Activated T-cell treated with anti-CD3 and anti-CD28 coated beads for 24 hours (primary cell): ENCODE data around the gene ATF2.
"Not testable (repeated sequence)": the region's sequence is repeated elsewhere in the genome, so short reads cannot be mapped to it uniquely, and the experiment has no call there.

Source experiments
- DNase-seq: peaks from one replicate; pipeline ENCODE4 v3.0.0-alpha.2; 2020; ENCODE audit warnings: low read depth

Gene ATF2

DNA sequence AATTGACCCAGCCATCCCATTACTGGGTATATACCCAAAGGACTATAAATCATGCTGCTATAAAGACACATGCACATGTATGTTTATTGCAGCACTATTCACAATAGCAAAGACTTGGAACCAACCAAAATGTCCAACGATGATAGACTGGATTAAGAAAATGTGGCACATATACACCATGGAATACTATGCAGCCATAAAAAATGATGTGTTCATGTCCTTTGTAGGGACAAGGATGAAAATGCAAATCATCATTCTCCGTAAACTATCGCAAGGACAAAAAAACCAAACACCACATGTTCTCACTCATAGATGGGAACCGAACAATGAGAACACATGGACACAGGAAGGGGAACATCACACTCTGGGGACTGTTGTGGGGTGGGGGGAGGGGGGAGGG lies 83.9 kb downstream of the ATF2 start:
- not testable (repeated sequence) for DNase-seq

DNA sequence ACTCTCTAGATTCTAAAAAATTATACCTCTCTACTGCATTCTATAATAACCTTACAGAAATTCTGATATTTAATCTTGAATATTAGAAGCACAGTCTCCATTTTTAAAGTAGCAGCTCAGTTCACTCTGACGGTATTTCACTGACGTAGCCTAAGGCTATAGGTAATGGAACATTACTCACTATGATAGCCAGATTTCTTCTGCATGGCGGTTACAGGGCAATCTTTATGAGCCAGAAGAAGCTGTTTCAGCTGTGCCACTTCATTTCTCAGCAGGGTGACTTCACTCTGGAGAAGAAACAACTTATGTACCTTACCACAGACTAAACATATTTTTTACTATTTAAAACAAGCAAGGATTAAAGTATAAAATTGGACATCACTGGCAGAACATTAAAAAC lies 87.5 kb downstream of the ATF2 start:
- no peak for DNase-seq

GRCh38 chr2:175076272-175076671 lies 91.7 kb downstream of the ATF2 start:
- DNase-seq: no peak

DNA sequence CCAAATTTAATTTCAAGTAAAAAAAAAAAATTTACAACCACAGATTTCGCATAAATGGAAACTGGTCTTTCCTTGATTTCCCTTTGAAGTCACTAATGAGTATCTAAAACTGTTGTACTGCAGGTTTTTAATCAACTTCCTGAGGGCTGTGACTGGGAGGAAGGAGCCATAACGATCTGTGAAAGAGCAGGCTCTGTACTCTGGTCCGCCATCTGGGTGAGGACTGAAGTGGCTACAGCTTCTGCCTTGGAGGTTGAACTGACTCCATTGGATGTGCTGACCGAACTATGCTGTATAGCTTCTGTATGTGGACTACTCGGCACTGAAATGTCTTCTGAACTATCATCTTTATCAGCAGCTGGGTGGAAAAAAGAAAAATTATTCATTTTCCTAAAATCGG lies 93.5 kb downstream of the ATF2 start:
- DNase-seq: no peak

DNA sequence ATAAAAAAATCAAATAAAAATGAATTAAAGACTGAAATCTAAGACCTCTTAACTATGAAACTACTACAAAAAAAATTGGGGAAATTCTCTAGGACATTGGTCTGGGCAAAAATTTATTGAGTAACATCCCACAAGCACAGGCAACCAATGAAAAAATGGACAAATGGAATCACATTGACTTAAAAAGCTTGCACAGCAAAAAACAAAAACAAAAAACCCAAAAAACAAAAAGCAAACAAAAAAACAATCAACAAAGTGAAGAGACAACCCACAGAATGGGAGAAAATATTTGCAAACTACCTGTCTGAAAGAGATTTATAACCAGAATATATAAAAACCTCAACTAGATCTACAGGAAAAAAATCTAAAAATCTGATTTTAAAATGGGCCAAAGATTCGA lies 99.5 kb downstream of the ATF2 start:
- no peak for DNase-seq

- no peak for DNase-seq
Observed at GRCh38 chr2:175066411-175066810, 101.6 kb downstream of the ATF2 start.

GRCh38 chr2:175064797-175065196 lies 103.2 kb downstream of the ATF2 start:
- no peak for DNase-seq

DNA sequence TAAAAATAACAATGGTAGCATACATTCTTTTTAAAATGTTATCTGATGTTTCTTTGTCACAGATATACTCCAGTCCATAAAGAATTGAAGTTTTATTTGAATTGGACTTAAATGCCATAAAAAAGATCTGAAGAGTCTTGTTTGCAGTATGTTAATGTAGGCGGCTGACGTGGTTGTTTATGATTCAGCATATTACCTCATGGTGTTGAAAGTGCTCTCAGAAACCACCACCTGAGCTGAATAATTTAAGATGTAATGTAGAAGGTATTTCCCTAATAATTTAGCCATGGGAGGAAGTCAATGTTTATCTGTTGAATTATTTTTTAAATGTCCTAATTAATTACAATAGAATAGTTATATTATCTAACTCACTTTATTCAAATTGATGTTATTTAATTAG lies 104.3 kb downstream of the ATF2 start:
- no peak for DNase-seq

DNA sequence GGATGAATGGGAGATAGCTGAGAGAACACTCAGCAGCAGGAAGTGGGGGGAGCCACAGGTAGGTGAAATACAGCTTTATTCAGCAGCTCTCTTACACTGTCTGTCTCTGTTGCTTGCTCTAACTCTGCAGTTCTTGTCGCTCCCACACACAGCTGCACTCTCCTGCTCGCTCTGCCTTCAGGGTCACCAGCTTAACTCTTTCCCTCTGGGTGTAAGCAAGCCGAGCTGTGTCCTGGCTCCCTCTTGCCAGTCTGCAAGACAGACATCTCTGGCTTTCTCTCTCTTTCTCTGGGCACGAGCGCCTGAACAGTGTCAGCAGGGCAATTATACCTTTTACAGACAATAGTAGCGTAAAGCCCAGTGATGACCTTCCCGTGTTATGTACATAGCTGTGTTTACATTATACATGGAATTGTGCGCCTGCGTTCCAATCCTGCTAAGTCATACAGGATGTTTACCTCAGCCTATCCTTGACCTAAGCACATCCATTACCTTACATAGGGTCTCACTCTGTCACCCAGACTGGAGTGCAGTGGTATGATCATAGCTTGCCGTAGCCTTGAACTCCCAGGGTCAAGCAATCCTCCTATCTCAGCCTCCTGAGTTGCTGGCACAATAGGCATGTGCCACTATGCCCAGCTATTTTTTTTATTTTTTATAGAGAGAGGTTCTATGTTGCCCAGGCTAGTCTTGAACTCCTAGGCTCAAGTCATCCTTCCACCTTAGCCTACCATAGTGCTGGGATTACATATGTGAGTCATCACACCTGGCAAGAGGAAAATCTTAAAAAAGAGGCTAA lies 105.0 kb downstream of the ATF2 start:
- DNase-seq: no peak

DNA sequence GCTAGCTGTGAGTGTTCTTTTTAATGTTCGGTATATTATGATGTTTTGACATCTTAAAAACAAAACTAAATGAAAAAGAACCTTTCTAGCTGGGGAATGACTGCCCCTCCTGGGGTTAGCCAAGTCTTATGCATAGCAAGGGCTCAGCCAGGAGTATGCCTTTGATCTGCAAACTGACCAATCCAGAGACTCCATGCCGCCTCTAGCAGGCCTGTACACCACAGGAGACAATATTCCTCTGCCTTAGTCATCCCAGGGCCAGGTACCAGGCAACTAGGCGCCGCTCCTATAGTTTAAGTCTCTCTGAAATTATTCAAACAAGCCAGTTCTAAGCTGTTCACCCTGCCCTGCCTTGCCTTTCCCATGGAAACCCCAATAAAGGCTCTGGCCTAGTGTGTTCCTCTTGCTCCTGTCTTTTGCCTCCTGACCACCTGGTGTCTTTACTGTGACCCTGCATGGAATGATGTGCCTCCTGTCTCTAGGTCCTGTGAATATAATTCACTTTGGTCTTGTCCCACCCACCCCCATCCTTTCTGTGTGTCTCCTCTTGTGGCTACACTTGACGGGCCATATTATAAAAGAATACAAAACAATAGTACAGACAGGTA lies 110.8 kb downstream of the ATF2 start:
- DNase-seq: no peak

DNA sequence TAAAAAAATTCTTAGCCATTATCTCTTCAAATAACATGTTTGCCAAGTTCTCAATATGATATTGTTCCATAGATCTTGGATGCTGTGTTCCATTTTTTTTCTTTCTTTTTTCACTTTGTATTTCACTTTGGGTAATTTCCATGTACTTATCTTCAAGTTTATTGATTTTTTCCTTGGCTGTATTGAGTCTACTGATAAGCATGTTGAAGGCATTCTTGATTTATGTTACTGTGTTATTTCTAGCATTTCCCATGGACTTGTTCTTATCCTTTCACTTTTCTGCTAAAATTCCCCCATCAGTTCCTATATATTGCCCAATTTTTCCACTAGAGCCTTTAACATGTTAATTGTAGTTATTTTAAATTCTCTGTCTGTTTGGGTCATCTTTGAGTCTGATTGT lies 112.0 kb downstream of the ATF2 start:
- no peak for DNase-seq

DNA sequence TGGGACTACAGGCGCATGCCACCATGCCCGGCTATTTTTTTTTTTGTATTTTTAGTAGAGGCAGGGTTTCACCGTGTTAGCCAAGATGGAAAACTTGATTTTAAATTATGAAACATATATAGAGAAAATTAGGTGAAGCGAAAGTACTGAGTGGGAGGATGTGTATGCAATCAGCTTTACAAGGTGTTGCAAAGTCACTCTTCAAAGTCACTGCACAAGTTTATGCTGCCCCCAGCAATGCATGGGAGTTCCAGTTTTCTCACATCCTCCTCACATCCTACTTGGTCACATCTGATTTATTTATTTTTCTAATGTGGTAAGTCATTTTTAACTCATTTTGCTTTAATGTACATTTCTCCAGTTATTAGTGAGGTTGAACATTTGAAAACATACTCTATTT lies 113.7 kb downstream of the ATF2 start:
- DNase-seq: no peak

- no peak for DNase-seq
Observed at GRCh38 chr2:175049661-175050060, 118.3 kb downstream of the ATF2 start.

GRCh38 chr2:175048275-175048674 lies 119.7 kb downstream of the ATF2 start:
- DNase-seq: no peak

DNA sequence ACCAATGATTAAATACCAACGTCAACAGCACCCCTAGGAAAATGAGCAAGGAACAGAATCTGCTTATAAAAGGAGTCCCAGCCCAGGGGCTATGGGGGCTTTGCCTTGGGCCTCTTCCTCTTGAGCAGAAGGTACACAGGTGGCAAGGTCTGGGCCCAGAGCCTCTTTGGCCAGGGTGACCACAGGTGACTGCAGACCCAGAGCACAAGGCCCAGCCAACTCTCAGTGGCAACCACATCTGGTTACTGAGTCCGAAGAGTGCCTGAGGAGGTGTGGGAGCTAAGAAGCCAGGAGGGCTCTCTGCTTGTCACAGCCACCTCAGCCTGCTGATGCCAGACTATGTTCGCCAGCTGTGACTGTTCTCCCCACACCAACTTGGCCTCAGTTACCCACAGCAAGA lies 128.5 kb downstream of the ATF2 start:
- no peak for DNase-seq

DNA sequence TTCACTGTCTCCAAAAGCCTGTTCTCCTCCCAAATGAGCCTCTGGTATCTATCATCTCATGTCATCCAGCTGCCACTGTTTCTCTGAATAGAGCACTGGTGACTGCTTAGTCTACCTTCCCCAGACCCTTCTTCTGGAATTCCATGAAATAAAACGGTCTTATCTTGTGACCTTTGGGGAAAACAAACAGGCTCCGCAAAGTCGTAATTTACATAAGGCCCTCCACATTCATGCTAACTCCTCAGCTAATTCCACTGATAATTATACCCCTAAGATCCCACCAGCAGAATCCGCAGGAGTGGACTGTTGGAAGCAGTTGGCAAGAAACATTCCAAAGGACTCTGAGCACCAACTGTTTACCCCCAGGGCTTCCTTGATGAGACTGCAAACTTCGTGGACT lies 129.0 kb downstream of the ATF2 start:
- DNase-seq: no peak

GRCh38 chr2:175037941-175038340 lies 130.1 kb downstream of the ATF2 start:
- no peak for DNase-seq

DNA sequence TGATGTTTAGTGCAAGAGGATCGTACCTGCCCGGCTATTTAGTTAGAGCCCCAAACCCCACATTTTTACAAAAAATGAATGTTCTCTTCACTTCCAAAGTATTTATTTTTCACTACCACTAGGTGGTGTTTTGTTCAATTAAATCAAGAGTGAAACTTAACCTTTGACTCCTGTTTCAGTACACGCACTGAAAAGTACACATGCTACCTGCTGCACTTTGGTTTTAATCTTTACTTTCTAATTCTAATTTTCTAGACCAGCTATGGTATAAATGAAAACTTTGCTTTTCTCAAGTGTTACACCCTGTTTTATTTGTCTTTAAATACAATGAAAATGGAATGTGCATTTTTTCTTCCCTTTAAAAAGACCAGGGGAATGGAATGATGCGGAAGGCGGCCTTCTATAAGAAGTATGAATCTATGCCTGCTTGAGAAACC lies 131.4 kb downstream of the ATF2 start:
- DNase-seq: no peak

DNA sequence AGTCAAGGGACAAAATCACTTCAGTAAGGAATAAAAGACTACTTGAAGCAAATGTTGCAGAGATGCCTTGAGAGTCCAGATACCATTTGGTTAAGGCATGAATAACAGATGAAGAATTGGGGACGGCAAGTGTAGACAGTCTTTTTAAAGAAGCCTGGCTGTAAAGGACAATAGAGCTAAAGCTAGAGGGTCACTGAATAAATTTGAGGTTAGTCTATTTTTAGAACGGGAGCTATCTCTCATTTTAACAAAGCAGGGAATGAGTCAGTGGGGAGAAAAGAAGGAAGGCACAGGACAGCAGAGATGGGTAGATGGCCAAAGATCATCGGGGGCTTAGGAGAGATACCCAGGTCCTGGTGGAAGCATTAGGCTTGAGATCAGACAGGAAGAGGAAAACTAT lies 132.2 kb downstream of the ATF2 start:
- no peak for DNase-seq

- DNase-seq: no peak
Observed at GRCh38 chr2:175034716-175035115, 133.3 kb downstream of the ATF2 start.

GRCh38 chr2:175030380-175031271 lies 137.4 kb downstream of the ATF2 start:
- no peak for DNase-seq

DNA sequence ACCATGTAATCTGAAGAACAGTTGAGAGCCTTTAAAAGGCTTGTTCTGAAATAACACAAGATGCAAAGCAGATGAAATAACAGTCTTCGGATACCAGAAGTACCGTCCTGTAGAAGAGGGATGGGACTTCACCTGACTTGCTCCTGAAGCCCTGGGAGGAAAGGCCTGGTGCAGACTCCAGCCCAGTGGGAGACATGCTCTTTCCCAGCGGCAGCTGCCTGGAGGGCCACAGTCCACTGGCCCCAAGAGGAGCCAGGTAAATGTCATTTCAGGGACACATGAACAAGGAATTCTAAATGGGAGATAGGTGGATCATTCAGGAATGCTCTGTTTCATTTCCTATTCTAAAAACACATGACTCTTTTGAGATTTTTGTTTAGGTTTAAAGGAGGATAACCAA lies 140.2 kb downstream of the ATF2 start:
- DNase-seq: no peak

DNA sequence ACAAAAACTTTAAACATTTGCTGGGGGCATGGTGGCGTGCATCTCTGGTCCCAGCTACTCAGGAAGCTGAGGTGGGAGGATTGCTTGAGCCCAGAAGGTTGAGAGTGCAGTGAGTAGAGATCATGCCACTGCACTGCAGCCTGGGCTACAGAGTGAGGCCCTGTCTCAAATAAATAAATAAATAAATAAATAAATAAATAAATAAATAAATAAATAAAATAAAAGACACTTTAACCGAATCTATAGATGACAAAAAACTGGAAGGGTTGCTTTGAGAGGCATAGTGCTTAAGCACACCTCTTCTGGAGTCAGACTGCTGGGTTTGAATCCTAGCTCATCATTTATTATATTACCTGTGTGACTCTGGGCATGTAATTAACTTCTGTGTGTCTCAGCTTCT lies 141.6 kb downstream of the ATF2 start:
- no peak for DNase-seq
